Superior temporal gyrus (tissue), 1 donor: Measurements from ENCODE around the gene ATP8B1.

Experiments used
- DNase-seq: peaks from one replicate; pipeline ENCODE4 v3.0.0-alpha.2; 2016; ENCODE audit errors: extremely low spot score

Gene ATP8B1

GRCh38 chr18:57792631-57793301 is 10.3 kb downstream of the ATP8B1 start:
- DNase-seq = peak; percentile 47

- no peak for DNase-seq
Measured at GRCh38 chr18:57791911-57792310, 11.2 kb downstream of the ATP8B1 start.

- no peak for DNase-seq
Measured at GRCh38 chr18:57791192-57791591, 11.9 kb downstream of the ATP8B1 start.

- no peak for DNase-seq
Measured at GRCh38 chr18:57790316-57790715, 12.8 kb downstream of the ATP8B1 start.

- DNase-seq = no peak
Measured at GRCh38 chr18:57789759-57790158, 13.4 kb downstream of the ATP8B1 start.

- peak; percentile 21 for DNase-seq
Measured at GRCh38 chr18:57789090-57789489, 14.0 kb downstream of the ATP8B1 start.

GRCh38 chr18:57787068-57787685 is 15.9 kb downstream of the ATP8B1 start:
- DNase-seq = no peak

- no peak for DNase-seq
Measured at GRCh38 chr18:57785751-57786437, 17.2 kb downstream of the ATP8B1 start.

- DNase-seq = no peak
Measured at GRCh38 chr18:57784801-57785114, 18.4 kb downstream of the ATP8B1 start.

GRCh38 chr18:57784034-57784800 is 18.9 kb downstream of the ATP8B1 start:
- no peak for DNase-seq

- no peak for DNase-seq
Measured at GRCh38 chr18:57782049-57782448, 21.1 kb downstream of the ATP8B1 start.

GRCh38 chr18:57780706-57781347 is 22.3 kb downstream of the ATP8B1 start:
- DNase-seq = no peak

- no peak for DNase-seq
Measured at GRCh38 chr18:57780318-57780705, 22.8 kb downstream of the ATP8B1 start.

- no peak for DNase-seq
Measured at GRCh38 chr18:57776767-57777166, 26.3 kb downstream of the ATP8B1 start.

- DNase-seq = no peak
Measured at GRCh38 chr18:57776354-57776753, 26.8 kb downstream of the ATP8B1 start.

- no peak for DNase-seq
Measured at GRCh38 chr18:57775937-57776336, 27.2 kb downstream of the ATP8B1 start.

GRCh38 chr18:57772387-57772799 is 30.7 kb downstream of the ATP8B1 start:
- DNase-seq = no peak

- no peak for DNase-seq
Measured at GRCh38 chr18:57771626-57772025, 31.5 kb downstream of the ATP8B1 start.

- no peak for DNase-seq
Measured at GRCh38 chr18:57771193-57771592, 31.9 kb downstream of the ATP8B1 start.

GRCh38 chr18:57768537-57769326 is 34.4 kb downstream of the ATP8B1 start:
- DNase-seq = peak; percentile 60
